ENCODE measurements around the gene GUCA1C.

The GUCA1C gene, protein sequence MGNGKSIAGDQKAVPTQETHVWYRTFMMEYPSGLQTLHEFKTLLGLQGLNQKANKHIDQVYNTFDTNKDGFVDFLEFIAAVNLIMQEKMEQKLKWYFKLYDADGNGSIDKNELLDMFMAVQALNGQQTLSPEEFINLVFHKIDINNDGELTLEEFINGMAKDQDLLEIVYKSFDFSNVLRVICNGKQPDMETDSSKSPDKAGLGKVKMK

DNA sequence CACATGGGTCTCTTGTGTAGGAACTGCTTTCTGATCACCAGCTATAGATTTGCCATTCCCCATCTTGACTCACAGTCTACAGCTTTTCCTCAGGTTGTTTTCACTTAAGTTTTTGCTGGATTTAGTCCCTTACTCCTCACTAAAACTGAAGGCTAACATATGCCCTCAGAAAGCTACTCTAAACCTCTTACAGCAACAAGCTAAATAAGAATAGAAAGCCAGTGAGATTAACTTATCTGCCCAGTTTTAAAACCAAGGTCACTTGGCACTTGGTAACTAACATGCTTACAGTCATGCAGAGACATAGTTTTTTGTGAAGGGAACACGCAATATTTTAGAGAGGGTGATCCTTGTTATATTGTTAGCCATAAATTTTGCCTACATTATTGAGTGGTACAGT lies at the start of gene GUCA1C:
TSS of gene GUCA1C (minus strand) at position 180 of the 400 bp plus-strand sequence. CDS start at position 63, 117 bp downstream.
- DNase-seq: no peak

DNA sequence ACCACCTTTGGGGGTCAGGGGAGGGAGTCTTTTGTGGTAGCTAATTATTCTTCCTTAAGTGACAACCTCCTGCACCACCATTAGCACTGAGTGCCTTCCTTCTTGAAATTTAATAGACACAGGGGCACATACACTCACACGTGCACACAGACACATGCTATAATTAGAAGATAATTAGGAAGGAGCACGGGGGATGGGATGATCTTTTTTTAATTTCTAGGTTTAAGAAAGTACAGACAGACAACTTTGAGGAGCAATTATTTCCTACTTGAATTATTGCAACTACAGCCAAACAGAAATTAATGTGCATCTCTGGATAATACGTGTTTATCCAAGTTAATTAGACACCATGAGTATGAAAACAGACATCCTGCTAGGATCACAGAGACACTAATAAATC lies 44.8 kb upstream of the GUCA1C start:
- DNase-seq: no peak

DNA sequence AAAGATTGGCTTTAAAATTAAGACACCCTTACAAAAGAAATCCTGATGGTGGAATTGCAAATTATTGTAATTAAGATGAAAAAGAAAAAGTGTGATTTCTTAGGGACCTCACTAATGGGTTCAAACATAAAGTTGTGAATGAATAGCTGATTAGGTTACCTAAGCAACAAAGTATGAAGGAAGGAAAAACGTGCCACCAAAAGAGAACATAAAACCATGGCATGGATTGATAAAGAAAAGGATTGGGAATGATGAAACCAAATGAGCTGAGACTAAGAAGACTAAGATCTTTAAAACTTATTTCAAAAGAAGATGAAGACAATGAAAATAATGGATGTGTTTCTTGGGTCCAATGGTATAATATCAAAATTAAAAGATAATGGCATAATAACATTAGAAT lies 32.2 kb upstream of the GUCA1C start:
- no peak for DNase-seq

DNA sequence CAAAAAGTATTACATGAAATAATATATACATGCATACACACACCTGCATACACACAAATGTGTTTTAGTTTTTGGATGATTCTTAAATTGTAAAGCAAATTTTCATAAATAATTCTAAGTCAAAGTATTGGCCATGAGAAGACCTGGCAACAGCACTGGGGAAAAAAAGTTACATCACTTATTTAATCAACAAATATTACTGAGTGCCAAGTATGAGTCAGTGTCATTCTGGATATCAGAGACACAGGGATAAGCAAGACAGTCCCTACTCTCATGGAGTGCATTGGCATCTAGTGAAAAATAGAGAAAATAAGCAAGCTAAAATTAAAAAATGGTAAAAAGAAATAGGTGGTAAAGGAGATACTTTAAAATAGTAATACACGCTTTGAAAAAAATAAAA lies 29.4 kb upstream of the GUCA1C start:
- no peak for DNase-seq

DNA sequence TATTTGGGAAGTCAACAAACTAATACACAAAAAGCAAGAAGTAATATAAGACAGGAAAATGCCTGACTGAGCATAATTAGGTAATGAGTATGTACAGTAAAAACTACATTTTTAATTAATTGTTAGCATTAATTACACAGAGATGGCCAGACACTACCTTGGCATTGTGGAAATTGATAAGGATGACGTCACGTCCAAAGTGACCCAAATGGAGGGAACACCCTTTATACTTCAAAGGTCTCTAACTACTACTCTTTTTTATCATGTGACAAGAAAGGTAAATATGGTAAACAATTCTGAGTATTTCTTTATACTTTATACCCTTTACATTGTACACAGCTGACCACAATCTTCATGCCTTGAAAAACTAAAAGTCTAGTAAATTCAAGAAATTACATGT lies 22.4 kb upstream of the GUCA1C start:
- no peak for DNase-seq

DNA sequence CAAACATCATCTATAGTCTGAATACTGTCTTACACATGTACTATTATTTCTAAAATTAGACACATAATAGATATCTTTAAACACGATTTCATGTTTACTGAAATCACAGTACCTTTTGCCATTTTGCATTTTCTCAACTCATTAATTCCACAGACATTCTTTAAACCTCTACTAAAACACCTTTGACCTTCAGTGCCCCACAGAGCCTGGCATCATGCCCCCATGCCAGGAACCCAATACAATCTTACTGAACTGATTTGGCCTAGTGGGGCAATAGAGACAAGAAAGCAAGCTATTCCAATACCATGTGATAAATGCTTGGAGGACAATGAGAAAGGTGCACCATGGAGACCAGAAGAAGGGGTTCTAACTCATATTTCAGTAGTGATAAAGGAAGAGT lies 19.3 kb upstream of the GUCA1C start:
- no peak for DNase-seq

DNA sequence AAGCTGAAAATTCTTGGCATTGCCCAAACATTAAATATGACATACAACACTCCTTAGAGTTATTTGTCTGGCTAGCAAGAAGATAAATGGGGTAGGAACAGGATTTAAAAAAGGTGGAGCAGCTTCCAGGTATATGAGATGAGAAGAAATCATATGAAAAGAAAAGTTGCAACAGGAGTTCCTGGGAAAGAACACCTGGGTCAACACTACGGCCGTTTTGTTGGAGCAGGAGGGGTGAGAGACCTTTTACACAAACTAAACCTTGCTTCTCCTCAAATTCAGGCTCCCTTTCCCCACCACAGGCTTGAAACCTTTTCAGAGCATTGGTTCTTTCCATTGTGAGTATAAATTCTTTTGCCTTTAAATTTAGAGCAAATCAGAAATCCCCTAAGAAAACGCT lies 18.8 kb upstream of the GUCA1C start:
- no peak for DNase-seq

DNA sequence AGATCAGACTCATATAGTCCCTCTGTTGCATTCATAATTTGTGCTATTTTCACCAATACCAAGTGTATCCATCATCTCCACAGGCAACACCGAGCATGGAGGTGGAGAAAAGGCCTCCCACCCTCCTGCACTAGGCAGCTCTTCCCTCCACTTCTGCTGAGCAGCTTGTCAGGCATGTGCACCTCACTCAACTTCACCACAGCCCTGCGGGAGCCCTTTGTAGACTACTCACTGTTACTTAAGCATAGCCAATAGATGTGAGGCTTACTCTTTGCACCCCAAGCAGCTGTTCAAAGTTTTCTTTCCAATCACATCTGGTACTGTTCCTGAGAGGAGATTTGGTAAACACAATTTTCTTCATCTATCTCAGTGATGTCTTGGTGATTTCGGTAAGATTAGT lies 16.9 kb upstream of the GUCA1C start:
- DNase-seq: no peak

DNA sequence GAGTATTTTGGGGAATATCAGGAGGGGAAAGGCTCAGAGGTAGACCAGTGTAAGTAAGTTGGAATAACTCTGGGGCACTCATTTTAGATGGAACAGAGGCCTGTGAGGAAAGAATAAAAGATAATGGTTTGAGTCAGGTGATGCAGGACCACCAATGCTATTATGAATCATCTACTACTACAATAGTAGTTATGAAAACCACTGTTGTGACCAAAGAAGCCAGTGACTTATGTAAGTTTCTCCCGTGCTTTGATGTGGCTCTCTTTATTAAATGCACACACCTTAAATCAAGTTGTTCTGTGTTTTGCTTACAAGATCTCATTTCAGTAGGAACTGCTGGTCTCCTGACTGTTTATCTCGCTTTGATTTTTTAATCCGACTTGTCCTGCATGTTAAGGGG lies 13.1 kb upstream of the GUCA1C start:
- no peak for DNase-seq

DNA sequence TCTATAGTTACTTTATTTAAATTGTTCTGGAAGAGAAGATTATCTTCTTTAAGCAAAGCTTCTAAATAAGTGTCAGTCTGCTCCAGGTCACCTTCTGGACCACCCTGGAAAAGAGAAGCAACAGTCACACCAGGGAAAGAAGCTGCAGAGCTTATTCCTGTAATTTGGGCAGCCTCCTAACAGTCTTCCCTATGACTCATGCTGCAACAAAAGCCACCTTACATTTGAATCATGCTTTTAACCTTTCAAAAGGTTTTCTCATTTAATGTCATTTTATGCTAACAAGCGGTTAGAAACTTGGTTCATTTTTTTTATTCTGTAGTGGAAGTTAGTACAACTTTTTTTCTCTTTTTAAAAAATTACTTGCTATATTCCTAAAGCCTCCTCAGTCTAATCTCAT lies 5.3 kb upstream of the GUCA1C start:
- DNase-seq: no peak

DNA sequence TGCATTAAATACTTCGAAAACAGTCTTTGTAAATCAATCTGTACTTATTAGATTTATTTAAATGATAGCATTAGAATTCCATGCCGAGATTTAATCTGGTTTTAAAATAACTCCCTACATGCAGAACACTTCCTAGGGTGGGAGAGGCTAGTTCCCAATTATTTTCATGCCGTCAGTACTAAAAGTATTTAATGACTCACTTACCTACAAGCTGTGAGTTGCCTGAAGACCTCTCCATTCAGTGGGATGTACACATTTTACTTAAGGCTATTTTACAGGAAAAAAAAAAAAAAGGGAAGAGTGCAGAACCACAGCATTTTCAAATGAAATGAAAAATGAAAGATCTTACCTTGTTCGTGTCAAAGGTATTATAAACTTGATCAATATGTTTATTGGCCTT lies 469 bp downstream of the GUCA1C start:
- DNase-seq: peak; percentile 14

DNA sequence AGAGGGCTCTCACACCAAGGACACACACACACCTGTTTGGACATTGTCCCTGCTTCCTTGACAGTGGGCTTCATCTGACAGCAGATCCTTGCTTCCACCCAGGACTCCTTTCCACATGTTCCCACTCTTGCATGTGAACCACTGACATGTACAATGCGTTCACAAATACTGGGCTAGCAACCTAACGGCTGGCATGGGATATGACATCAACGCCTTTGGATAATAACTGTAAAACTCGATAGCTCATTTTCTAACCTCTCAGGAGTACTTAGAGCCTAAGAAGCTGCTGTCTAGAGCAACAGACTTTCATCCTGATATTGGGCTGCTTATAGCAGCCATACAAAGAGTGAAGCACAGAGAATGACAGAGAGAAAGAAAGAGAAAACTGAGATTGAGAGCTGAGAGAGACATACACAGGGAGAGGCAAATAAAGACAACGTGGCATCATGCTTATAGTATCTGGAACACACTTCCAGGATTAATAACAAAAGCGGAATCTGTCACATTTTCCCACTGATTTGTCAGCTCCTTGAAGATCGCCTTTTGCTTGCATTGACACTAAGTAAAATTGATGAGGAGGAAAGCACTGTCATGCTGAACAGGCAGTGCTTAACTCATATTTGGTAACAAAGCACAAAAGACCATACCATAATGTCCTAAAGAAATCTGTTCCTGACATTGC lies 1.7 kb downstream of the GUCA1C start:
- DNase-seq: no peak

DNA sequence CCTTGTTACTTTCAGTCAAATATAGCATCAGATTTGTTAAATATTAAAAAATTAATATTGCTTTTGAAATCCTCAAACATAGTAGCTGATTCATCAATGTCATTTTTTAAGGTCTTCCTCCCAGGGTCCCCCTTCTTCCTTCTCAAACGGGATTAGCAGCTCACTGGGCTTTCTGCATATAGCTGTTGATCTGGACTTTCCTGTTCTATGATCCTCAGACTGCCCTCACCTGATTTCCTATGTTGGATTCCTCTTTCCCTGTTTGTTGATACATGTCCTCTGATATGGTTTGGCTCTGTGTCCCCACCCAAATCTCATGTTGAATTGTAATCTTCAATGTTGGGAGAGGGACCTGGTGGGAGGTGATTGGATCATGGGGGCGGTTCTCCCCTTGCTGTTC lies 5.8 kb downstream of the GUCA1C start:
- DNase-seq: no peak

DNA sequence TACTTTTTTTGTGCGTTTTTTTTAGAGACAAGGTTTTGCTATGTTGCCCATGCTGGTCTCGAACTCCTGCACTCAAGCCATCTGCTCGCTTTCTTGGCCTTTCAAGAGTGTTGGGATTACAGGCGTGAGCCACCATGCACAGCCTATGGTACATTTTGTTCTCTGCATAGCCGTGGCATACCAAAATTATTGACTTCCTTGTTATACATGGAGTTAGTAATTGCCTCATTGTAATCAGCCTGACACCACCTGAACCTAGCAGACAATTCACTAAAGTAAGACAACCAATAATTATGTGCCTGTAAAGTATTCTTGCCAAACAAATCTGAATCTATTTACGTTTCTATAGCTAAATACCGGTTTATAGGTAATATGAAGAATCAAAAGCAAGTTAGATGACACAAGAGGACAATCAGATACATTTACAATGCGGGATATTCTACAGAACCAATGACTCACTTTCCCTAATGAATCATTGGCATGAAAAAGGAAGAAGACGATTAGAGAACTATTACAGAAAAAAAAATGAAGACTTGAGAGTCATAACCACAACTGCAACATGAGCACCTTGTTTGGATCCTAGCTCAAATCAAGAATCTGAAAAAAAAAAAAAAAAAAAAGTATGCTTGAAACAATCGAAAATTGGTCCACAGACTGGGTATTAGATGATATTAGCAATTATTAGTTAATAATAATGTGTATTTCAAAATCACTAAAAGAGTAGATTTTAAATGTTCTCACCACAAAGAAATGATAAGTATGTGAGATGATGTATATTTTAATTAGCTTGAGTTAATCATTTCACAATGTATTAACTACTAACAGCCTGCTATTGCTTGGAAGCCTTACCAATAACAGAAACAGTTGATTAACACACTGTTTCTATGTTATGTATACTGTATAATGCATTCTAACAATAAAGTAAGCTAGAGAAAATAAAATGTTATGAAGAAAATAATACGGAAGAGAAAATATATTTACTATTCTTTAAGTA lies 7.1 kb downstream of the GUCA1C start:
- DNase-seq: peak; percentile 41

DNA sequence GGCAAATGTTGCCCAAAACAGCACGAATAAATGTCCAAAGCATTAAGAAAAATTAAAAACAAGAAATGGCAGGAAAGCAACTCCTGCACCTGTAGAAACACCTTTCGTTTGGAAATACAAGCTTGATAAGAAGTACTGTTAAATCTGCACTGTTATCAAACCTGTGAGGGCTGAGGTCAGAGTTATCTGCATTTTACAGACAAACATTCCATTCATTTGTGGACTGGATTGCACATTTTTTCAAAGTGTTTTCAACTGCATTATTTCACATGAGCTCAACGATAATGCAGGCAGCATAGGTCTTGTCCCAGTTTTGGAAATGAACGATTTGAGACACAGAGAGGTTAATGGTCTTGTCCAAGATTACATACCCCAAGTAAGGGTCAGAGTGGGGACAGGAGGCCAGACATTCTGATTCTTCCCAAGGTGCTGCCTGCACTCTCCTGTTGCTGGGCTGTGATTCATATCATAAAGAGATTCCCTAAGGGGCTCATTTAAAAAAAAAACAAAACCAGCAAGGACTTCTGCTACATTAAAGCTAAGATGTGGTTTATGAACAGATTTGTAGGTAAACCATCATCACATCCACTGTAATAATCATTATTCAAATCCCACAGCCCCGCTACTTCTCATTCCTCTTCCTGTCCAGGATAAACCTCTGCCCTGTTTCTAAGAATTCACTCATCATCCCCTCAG lies 13.0 kb downstream of the GUCA1C start:
- DNase-seq: no peak

DNA sequence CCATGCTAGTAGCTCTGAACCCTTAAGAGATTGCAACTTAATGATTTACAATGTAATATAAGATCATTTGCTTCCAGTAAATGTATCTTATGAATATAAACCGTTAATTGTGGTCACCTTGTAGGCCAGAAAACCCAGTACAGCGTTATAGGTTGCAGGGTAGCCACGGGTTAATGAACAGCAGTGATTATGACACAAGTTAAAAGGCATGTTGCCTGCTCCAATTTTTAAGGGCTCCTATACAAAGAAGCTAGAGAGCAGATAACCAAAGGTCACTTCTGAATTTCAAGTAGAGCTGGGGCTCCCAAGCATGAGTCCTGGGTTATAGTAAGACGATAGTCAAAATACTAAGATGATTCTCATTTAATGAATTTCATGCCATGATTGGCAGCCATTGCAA lies 13.5 kb downstream of the GUCA1C start:
- DNase-seq: no peak

DNA sequence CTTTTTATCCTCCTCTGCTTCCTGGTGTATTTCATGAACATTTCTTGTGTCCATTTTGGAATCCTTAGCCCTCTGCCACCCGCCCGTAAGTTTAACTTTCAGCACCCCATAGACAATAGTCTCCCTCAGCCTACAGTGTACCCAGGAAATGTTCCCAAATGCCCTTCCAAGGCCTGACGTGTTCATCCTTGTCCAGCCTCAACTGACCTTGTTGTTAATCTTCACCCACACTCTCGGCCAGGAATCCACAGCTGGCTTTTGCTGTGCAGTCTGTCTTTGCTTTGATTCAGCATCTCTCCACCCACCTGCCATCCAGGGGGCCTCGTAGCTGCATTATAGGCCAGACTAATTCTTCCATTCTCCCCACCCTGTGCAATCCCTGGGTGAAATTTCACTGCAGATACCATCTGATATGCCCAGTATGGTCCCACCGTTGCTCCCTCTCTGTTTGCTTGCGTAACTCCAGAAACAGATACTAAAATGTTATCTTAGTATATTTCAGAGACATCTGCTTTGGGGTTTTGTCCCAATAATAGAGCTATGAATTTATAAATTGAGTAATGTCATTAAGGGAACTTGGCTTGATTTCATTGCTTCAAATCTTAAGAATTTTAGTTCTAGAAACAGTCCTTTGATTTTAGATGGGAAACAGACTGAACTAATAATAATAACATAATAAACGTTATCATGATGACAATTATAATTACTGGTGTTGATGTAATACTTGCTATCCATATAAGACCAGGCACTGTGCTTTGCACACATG lies 16.6 kb downstream of the GUCA1C start:
- DNase-seq: no peak

DNA sequence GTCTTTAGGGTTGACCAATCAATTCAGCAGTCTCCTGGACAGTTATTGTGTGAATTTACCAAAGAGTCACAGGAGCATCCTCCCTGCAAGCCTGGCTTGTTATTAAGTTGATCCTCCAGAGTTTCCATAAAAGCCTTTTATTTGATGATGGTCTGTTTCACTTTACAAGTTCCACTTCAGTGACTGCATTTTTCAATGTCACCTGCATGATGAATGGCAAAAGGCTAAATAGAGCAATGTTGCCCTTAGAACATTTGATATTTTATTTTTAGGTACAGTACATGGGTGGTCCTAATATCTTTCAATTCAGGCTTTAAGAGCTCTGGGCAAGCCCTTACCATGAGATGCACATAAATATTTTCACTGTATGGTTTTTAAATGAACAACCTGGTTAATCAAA lies 22.6 kb downstream of the GUCA1C start:
- DNase-seq: no peak

DNA sequence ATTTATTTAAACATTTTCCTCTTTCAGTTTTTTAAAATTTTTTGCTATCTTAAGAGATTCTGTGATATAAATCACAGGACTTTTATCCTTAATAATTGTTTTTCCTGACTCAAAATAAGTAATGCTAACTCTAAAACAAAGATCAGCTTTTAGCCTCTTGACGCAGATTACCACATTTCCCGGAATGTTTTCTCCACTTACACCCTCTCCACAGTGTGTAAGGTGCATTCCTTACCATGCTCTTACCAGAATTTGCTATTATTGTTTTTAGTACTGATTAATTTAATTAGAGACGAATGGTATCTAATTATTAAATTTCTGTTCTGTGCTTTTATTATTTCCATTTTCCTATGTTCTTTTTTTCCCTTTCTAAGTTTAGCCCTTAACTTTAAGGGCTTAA lies 34.8 kb downstream of the GUCA1C start:
- DNase-seq: no peak

DNA sequence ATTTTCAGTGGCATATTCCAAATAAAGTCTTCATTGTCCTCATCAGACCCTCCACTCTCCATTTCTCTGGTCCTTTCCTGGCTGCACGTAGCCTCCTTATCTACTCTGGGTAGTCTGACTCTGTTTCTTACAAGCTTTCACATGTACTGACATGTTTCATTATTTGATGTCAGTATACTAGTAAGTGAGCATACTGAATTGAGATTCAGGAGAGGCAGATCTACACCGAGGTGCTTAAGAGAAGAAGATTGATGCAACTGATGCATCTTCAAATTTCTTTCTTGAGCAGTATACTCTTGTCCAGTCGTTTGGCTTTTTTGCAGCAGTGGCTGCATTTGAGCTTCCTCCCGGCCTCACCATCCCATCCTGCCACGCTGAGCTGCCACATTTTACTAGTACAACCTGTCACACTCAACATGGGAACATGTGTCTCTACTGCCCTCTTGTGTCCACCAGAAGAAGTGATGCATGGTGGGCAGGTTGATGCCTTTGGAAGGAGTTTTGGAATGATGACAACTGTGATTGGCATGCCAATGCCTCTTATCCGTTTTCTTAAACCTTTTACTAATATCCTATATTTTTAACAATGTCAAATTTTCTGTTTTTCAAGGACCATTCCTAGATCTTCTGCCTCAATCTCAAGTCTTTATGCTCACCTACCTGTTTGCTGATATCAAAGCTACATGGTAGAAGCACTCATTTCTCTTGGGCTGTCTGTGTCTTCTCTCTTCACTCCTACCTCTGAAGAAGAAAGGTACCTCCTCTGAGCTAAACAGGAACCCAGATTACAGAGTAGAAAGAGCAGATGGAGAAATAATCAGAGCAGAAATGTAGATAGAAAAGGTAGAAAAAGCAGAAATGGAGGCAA lies 38.7 kb downstream of the GUCA1C start:
- peak; percentile 67 for DNase-seq

DNA sequence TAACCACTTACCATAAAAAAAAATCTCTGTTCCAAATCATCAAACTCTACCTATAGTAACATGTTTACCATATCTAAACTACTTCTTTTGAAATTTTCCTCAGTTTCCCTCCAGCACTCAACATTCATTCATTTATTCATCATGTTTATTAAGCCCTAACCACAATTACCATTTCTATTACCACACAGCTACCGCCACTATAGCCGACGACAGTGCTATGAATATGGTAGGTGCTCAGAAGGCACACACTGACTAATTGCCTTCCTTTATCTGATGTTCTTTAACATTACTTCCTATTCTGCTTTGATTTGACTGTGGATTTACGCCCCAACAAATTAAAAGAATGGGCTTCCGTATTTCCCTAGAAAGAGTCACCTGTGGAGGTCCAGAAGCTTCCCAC lies 43.9 kb downstream of the GUCA1C start:
- DNase-seq: no peak

Data from EL (cell line).